ENCODE data around the gene HAVCR2.
A peak's percentile ranks its signal among the peaks of the same experiment; 100 is the strongest.

HAVCR2 gene

GRCh38 chr5:157108976-157109375 lies at the start of gene HAVCR2:
HAVCR2 (minus strand) TSS chr5:157109044; CDS start chr5:157108983, 61 bp downstream.
- no peak for DNase-seq

GRCh38 chr5:157157293-157157891 lies 48.5 kb upstream of the HAVCR2 start:
- DNase-seq = no peak

- DNase-seq = no peak
These were observed 46.5 kb upstream of the HAVCR2 start for GRCh38 chr5:157155297-157155696.

- no peak for DNase-seq
These were observed 42.2 kb upstream of the HAVCR2 start for GRCh38 chr5:157150995-157151394.

GRCh38 chr5:157148734-157149615 lies 40.1 kb upstream of the HAVCR2 start:
- peak; percentile 27 for DNase-seq

GRCh38 chr5:157143127-157143971 lies 34.5 kb upstream of the HAVCR2 start:
- no peak for DNase-seq

- DNase-seq = peak; percentile 75
These were observed 33.7 kb upstream of the HAVCR2 start, which contains the start of gene MED7 for GRCh38 chr5:157142317-157143126. MED7 (minus strand) TSS chr5:157142865; CDS start chr5:157139431, 3,434 bp downstream.

- no peak for DNase-seq
These were observed 28.8 kb upstream of the HAVCR2 start for GRCh38 chr5:157137691-157138090.

GRCh38 chr5:157132281-157132612 lies 23.4 kb upstream of the HAVCR2 start:
- DNase-seq = no peak

- no peak for DNase-seq
These were observed 22.1 kb upstream of the HAVCR2 start for GRCh38 chr5:157130925-157131324.

- no peak for DNase-seq
These were observed 12.9 kb upstream of the HAVCR2 start for GRCh38 chr5:157121709-157122108.

- DNase-seq = no peak
These were observed 11.3 kb upstream of the HAVCR2 start for GRCh38 chr5:157120102-157120501.

- no peak for DNase-seq
These were observed 7.7 kb upstream of the HAVCR2 start for GRCh38 chr5:157116483-157116954.

- no peak for DNase-seq
These were observed 6.7 kb upstream of the HAVCR2 start for GRCh38 chr5:157115502-157115901.

GRCh38 chr5:157115012-157115411 lies 6.2 kb upstream of the HAVCR2 start:
- no peak for DNase-seq

GRCh38 chr5:157113002-157113401 lies 4.2 kb upstream of the HAVCR2 start:
- DNase-seq = no peak

GRCh38 chr5:157109744-157110143 lies 900 bp upstream of the HAVCR2 start:
- DNase-seq = no peak

- DNase-seq = no peak
These were observed 1.3 kb downstream of the HAVCR2 start for GRCh38 chr5:157107508-157107907.

- DNase-seq = no peak
These were observed 2.0 kb downstream of the HAVCR2 start for GRCh38 chr5:157106630-157107461.

- no peak for DNase-seq
These were observed 8.6 kb downstream of the HAVCR2 start for GRCh38 chr5:157100140-157100679.

GRCh38 chr5:157088342-157088990 lies 20.4 kb downstream of the HAVCR2 start:
- no peak for DNase-seq
